H9 (cell line): ENCODE measurements around the gene USP22. TPM values are rescaled to one million over a fixed set of nuclear protein-coding genes. Genes with fewer than 3 reads are reported as not detected.

Experiments
- DNase-seq: peaks from one replicate; pipeline ENCODE4 v3.0.0-alpha.2; 2017
- H2AFZ ChIP-seq: one replicate; pipeline ENCODE4 v1.6.1; 2013; ENCODE audit warnings: mild to moderate bottlenecking, low read length, control low read depth, moderate library complexity
- H2AK5ac ChIP-seq: 2 replicates; pipeline ENCODE4 v1.6.1; 2013; ENCODE audit warnings: low read length, control low read depth, mixed read lengths; ENCODE audit not compliant: insufficient read length
- H2BK120ac ChIP-seq: one replicate; pipeline ENCODE4 v1.6.1; 2013; ENCODE audit warnings: low read depth, mild to moderate bottlenecking, low read length, control low read depth, inconsistent platforms; ENCODE audit not compliant: poor library complexity, severe bottlenecking
- H2BK12ac ChIP-seq: 2 replicates; pipeline ENCODE4 v1.6.1; 2013; ENCODE audit warnings: low read length, control low read depth, mixed read lengths, low read depth; ENCODE audit not compliant: insufficient read length
- H2BK15ac ChIP-seq: 2 replicates; pipeline ENCODE4 v1.6.1; 2013; ENCODE audit warnings: low read depth, low read length, control low read depth
- H2BK20ac ChIP-seq: one replicate; pipeline ENCODE4 v1.6.1; 2013; ENCODE audit warnings: low read depth, mild to moderate bottlenecking, low read length, control low read depth, inconsistent platforms; ENCODE audit not compliant: poor library complexity, severe bottlenecking
- H2BK5ac ChIP-seq: 2 replicates; pipeline ENCODE4 v1.6.1; 2013; ENCODE audit warnings: low read length, control low read depth, mixed read lengths; ENCODE audit not compliant: insufficient read length
- H3K14ac ChIP-seq: 2 replicates; pipeline ENCODE4 v1.6.1; 2013; ENCODE audit warnings: low read length, control low read depth; ENCODE audit not compliant: insufficient read depth
- H3K18ac ChIP-seq: 2 replicates; pipeline ENCODE4 v1.6.1; 2013; ENCODE audit warnings: low read depth, mild to moderate bottlenecking, mixed read lengths, low read length, control low read depth; ENCODE audit not compliant: insufficient read length
- H3K23ac ChIP-seq: 2 replicates; pipeline ENCODE4 v1.6.1; 2013; ENCODE audit warnings: low read length, control low read depth, mixed read lengths, low read depth; ENCODE audit not compliant: insufficient read length
- H3K23me2 ChIP-seq: 2 replicates; pipeline ENCODE4 v1.6.1; 2013; ENCODE audit warnings: low read depth, mild to moderate bottlenecking, mixed read lengths, low read length, control low read depth; ENCODE audit not compliant: insufficient read length, poor library complexity, severe bottlenecking
- H3K27ac ChIP-seq: 2 replicates; pipeline ENCODE4 v1.5.1; 2013; ENCODE audit warnings: low read length, control low read depth, mixed read lengths, low read depth; ENCODE audit not compliant: insufficient read length
- H3K27me3 ChIP-seq: 2 replicates; pipeline ENCODE4 v1.6.1; 2013; ENCODE audit warnings: low read length, control low read depth, inconsistent platforms; ENCODE audit not compliant: insufficient read depth
- H3K4ac ChIP-seq: 2 replicates; pipeline ENCODE4 v1.6.1; 2013; ENCODE audit warnings: low read depth, mild to moderate bottlenecking, control low read depth, inconsistent platforms, low read length, moderate library complexity
- H3K4me1 ChIP-seq: 2 replicates; pipeline ENCODE4 v1.6.1; 2013; ENCODE audit warnings: low read length, control low read depth, inconsistent platforms; ENCODE audit not compliant: insufficient read depth
- H3K4me2 ChIP-seq: 2 replicates; pipeline ENCODE4 v1.6.1; 2013; ENCODE audit warnings: low read length, control low read depth, mixed read lengths; ENCODE audit not compliant: insufficient read length, insufficient read depth
- H3K56ac ChIP-seq: 2 replicates; pipeline ENCODE4 v1.6.1; 2013; ENCODE audit warnings: low read depth, mild to moderate bottlenecking, mixed read lengths, low read length, control low read depth; ENCODE audit not compliant: insufficient read length
- H3K79me1 ChIP-seq: 2 replicates; pipeline ENCODE4 v1.6.1; 2013; ENCODE audit warnings: low read depth, mild to moderate bottlenecking, moderate library complexity, low read length, control low read depth, inconsistent platforms; ENCODE audit not compliant: insufficient read depth, poor library complexity, severe bottlenecking
- H3K79me2 ChIP-seq: 2 replicates; pipeline ENCODE4 v1.6.1; 2013; ENCODE audit warnings: low read length, control low read depth, inconsistent platforms; ENCODE audit not compliant: insufficient read depth
- H3K9ac ChIP-seq: 2 replicates; pipeline ENCODE4 v1.6.1; 2013; ENCODE audit warnings: low read length, control low read depth, mixed read lengths; ENCODE audit not compliant: insufficient read length; ENCODE audit errors: extremely low read depth
- H3K9me3 ChIP-seq: one replicate; pipeline ENCODE4 v1.6.1; 2013; ENCODE audit warnings: low read depth, low read length, inconsistent platforms; ENCODE audit not compliant: control insufficient read depth
- H3T11ph ChIP-seq: one replicate; pipeline ENCODE4 v1.6.1; 2013; ENCODE audit warnings: mild to moderate bottlenecking, low read length, control low read depth, inconsistent platforms
- H4K20me1 ChIP-seq: one replicate; pipeline ENCODE4 v1.6.1; 2013; ENCODE audit not compliant: control insufficient read depth, insufficient read length, insufficient read depth
- H4K5ac ChIP-seq: 2 replicates; pipeline ENCODE4 v1.6.1; 2013; ENCODE audit warnings: low read depth, mild to moderate bottlenecking, mixed read lengths, low read length, control low read depth; ENCODE audit not compliant: insufficient read length
- H4K8ac ChIP-seq: replicated peaks from 2 replicates; pipeline ENCODE4 v1.6.1; 2013; ENCODE audit warnings: low read length, control low read depth, mixed read lengths, low read depth; ENCODE audit not compliant: insufficient read length
- H4K91ac ChIP-seq: 2 replicates; pipeline ENCODE4 v1.6.1; 2013; ENCODE audit warnings: low read depth, mild to moderate bottlenecking, moderate library complexity, mixed read lengths, low read length, control low read depth; ENCODE audit not compliant: insufficient read length
- H3K27ac Mint-ChIP-seq, 3 experiments: 2 replicates in 2 of 3; 3 replicates in 1 of 3; pipeline ENCODE4 v1.8.0; 2020 to 2021; ENCODE audit warnings: mixed read lengths in 3 of 3, mild to moderate bottlenecking in 1 of 3, moderate library complexity in 1 of 3
- H3K27me3 Mint-ChIP-seq: 2 replicates; pipeline ENCODE4 v1.8.0; 2021; ENCODE audit warnings: low read depth, mild to moderate bottlenecking, moderate library complexity, mixed read lengths
- H3K36me3 Mint-ChIP-seq, 3 experiments: 2 replicates in 2 of 3; 3 replicates in 1 of 3; pipeline ENCODE4 v1.8.0; 2020 to 2021; ENCODE audit warnings: low read depth in 3 of 3, mixed read lengths in 3 of 3; ENCODE audit not compliant: insufficient read depth in 1 of 3
- H3K4me1 Mint-ChIP-seq, 2 experiments: 2 replicates each; pipeline ENCODE4 v1.8.0; 2020; ENCODE audit warnings: mixed read lengths in 2 of 2
- H3K4me3 Mint-ChIP-seq, 2 experiments: 2 replicates in 1 of 2; 3 replicates in 1 of 2; pipeline ENCODE4 v1.8.0; 2020 to 2021; ENCODE audit warnings: mild to moderate bottlenecking in 2 of 2, mixed read lengths in 2 of 2, moderate library complexity in 1 of 2
- H3K9me3 Mint-ChIP-seq, 2 experiments: 2 replicates in 1 of 2; 3 replicates in 1 of 2; pipeline ENCODE4 v1.8.0; 2020; ENCODE audit warnings: mild to moderate bottlenecking in 2 of 2, mixed read lengths in 2 of 2, moderate library complexity in 1 of 2
- WGBS: extraction: QIAGEN DNeasy Blood & Tissue Kit; methylation state at CpG from one replicate; pipeline ENCODE4 v1.1.7; 2013; ENCODE audit warnings: missing lambda C conversion rate, low lambda C conversion rate, mixed read lengths; ENCODE audit not compliant: insufficient read length; ENCODE audit errors: extremely low coverage; 5-methylcytosine and 5-hydroxymethylcytosine counted together
- total RNA-seq: library from RNA; stranded (reverse); gene quantifications from 2 replicates; pipeline ENCODE4 v1.2.1, GENCODE V29; 2021
- TF ChIP-seq, protein P1 (sequence below): fragments of 200-600 bp; sonication (generic); conservative IDR thresholded peaks from 3 replicates; pipeline ENCODE4 v1.8.0; 2021; ENCODE audit warnings: antibody characterized with exemption, mild to moderate bottlenecking

USP22 gene
- total RNA-seq, 1 experiment from 2014 or later = 345 TPM

DNA sequence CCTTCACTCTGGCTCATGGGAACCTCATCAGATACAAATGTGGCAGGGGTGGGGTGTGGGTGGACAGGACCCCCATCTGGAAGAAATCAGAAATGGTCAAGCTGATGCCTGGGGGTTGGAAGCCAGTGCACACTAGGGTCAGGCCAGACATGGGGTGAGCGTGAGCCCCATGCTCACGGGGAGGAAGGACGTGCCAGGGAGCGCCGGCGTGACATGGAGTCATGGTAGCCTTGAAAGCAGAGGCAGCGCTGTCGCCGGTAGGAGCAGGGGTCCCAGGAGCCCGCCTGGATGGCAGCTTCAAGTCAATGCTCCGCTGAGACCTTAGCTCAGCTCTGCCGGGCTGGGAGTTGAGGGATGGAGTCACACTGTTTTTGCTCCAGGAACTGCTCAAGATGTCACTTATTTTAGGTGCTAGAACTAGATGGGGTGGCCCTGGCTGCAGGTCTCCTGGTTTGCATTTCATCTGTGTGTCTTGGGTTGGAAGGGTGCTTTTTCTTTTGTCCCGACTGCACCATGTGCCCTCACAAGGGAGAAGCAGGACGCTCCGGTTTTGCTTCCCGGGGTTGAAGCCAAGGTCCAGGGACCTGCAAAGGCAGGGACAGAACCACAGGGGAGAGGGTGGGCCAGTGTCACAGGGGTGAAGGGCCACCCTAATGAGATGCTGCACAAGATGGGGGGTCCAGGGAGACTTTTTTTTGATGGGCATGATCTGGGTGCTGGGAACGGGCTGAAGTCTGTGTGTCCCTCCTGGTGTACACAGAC lies 51.4 kb downstream of the USP22 start:
- peaks cover 2% of the 10 kb centered on the region; the same call in 1 of the 2 replicates for H3K4me1 ChIP-seq
- no CpG with 5 or more reads among the region's 17 CpGs for WGBS
- H3K18ac ChIP-seq = no peak overlapping the region
- H3K79me2 ChIP-seq = no peaks in the 10 kb centered on the region
- no peak overlapping the region for H3K4me2 ChIP-seq
- no peaks in the 10 kb centered on the region for H3K27me3 ChIP-seq
- H2BK20ac ChIP-seq = no peak overlapping the region
- H3K4ac ChIP-seq = no peak overlapping the region
- H3K79me1 ChIP-seq = no peaks in the 10 kb centered on the region
- no peaks in the 10 kb centered on the region for H3K9me3 ChIP-seq
- Mint-ChIP-seq H3K4me1 (peaks cover 8 to 17% of the 10 kb centered on the region in 2 experiments), H3K4me3 (no peak overlapping the region), H3K9me3 (peaks cover 0 to 4% of the 10 kb centered on the region in 2 experiments; a peak in 3 of 5 replicates), H3K36me3 (peaks cover 9 to 14% (median 12%) of the 10 kb centered on the region in 3 experiments; a peak in 6 of 7 replicates), H3K27ac (peak overlapping the region in 1 of 3 experiments; percentile 79; a peak in 2 of 7 replicates), H3K27me3 (no peaks in the 10 kb centered on the region; the same call in 1 of the 2 replicates)
- no peak overlapping the region for H3K14ac ChIP-seq
- H2AFZ ChIP-seq = no peak overlapping the region
- no peak overlapping the region for H4K5ac ChIP-seq
- H3K23ac ChIP-seq = no peak overlapping the region
- H3K9ac ChIP-seq = no peak overlapping the region
- no peak overlapping the region for H4K91ac ChIP-seq
- H4K8ac ChIP-seq = no peak overlapping the region
- no peaks in the 10 kb centered on the region for H4K20me1 ChIP-seq
- H2BK120ac ChIP-seq = no peak overlapping the region
- no peak overlapping the region for H3K27ac ChIP-seq
- DNase-seq = no peak
- no peaks in the 10 kb centered on the region for H3K23me2 ChIP-seq
- H2BK5ac ChIP-seq = no peak overlapping the region
- H3T11ph ChIP-seq = no peak overlapping the region
- TF ChIP-seq, protein P1, sequence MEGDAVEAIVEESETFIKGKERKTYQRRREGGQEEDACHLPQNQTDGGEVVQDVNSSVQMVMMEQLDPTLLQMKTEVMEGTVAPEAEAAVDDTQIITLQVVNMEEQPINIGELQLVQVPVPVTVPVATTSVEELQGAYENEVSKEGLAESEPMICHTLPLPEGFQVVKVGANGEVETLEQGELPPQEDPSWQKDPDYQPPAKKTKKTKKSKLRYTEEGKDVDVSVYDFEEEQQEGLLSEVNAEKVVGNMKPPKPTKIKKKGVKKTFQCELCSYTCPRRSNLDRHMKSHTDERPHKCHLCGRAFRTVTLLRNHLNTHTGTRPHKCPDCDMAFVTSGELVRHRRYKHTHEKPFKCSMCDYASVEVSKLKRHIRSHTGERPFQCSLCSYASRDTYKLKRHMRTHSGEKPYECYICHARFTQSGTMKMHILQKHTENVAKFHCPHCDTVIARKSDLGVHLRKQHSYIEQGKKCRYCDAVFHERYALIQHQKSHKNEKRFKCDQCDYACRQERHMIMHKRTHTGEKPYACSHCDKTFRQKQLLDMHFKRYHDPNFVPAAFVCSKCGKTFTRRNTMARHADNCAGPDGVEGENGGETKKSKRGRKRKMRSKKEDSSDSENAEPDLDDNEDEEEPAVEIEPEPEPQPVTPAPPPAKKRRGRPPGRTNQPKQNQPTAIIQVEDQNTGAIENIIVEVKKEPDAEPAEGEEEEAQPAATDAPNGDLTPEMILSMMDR = no peak
- no peak overlapping the region for H2BK12ac ChIP-seq
- no peak overlapping the region for H2BK15ac ChIP-seq
- no peak overlapping the region for H3K56ac ChIP-seq
- H2AK5ac ChIP-seq = no peak overlapping the region
